Ecto neural progenitor cell (in vitro differentiated cells): ENCODE results near the gene SFTPD.

Experiments used
- DNase-seq: peaks from one replicate; pipeline ENCODE4 v3.0.0-alpha.2; 2018; ENCODE audit warnings: low spot score

SFTPD gene

DNA sequence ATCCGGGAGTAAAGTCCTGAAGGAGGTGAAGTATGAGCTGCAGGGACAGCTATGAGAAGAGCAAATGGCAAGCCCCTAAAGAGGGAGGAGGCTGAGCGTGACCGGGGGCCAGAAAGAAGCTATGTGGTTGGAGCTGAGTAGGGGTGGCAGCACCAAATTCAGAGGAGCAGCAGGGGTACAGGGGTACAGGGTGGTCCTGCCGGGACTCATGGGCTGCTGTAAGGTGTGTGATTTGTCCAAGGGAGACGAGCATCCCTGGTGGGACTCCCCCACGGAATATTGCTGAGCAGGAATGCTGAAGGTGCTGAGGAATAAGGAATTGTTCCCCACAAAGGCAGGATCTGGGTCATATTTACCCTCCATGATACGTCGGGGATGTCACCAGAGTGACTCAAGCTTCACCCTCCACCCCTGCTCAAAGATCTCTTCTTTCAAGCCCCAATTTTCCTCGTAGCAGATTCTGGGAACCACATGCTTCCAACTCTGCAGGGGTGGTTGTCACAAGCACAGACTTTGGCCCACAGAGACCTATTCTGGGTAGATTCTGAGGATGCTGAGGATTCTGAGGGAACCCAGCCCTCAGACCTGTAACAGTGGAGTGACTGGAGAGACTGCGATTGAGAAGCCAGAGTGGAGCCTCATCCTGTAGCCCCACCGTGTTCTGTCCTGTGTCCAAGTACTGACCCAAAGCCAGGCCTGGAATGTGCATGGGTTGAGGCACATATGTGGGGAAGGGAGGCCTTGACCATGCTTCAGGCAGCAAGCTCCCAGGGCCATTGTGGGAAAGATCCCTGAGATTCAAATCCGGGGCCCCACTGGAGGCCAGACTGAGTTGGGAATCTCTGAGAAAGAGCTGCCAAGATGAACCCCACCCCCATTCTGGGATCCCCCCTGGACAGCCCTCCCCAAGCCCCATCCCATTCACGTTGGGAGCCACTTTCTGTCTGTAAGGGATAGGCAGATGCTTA is 4.2 kb downstream of the SFTPD start:
- DNase-seq: peak; percentile 22

DNA sequence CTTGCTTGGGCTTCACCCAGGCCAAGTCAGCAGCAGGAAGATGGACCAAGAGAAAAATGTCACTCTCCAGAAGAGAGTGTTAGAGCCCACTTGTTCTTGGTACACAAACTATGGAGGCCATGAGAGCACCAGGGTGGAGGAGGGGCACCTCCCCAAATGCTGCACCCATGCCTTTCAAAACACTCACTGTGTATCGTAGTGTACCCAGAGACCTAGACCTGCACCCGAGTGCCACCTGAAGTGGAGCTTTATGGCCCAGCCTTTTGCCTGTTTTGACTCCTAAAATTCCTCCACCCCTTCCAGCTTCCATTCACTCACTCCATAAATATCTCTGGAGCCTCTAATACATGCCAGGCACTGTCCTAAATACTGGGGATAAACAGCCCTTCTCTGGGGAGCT is 5.0 kb downstream of the SFTPD start:
- no peak for DNase-seq

DNA sequence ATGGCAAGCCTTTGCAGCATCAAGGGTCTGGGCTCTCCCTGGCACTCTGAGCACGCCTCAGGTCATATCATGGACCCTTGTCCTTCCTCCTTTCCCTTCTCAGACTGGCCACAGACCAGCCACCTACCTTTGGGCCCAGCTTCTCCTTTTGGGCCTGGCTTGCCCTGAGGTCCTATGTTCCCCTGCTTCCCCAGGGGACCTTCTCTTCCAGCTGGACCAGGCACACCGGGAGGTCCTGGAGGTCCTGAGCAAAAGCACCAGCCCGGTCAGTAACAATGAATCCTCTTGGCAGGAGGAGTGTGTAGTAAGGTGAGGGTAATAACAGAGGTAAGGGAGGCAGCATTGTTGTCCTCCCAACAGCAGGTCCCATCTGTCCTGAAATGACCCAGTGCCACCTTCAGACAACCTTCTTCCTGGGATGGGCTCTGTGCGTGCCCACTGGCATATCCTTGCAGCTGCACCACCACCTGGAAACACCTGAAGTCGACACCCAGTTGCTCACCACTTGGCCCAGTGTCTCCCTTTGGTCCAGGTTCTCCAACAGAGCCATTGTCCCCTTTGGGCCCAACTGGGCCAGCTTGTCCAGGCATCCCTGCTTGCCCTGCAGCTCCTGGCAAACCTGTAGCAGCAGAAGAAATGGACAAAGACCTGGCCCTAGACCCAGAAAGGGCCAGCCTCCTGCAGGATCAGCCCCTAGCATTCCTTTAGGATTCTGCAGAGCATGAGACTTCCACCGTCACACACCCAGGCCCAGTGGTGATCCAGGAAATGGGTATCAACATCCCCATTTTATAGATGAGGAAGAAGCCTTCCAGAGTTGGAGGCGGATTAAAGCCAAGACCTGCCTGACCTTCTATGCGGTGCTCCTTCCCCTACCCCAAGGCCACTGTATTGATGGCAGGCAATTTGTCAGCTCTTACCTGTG is 6.4 kb downstream of the SFTPD start:
- peak; percentile 24 for DNase-seq

DNA sequence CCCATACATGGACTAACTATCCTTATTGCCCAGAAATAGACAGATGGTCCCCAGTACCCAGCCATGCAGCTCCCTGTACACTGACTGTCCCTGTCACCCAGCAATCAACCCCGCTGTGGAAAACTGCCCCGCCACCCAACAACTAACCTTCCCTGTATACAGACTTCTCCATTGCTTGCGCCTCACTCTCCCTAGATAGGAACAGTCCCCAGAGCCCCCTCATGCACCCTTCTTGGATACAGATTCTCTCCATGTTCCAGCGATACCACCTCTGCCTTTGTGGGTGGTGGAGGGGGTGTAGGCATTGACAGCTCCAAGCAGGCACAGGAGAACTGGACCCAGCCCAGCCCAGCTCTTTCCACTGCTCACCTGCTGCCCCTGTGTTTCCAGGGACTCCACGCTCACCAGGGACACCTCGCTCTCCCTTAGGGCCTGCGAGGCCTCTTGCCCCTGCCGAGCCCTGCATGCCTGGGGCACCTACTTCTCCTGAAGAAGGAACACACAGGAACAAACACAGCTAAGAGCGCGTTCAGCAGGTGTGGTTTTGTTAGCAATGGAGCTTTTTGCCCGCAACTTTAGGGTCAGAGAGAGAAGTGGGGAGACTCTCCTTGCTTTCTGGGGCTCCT is 7.2 kb downstream of the SFTPD start:
- DNase-seq: no peak

DNA sequence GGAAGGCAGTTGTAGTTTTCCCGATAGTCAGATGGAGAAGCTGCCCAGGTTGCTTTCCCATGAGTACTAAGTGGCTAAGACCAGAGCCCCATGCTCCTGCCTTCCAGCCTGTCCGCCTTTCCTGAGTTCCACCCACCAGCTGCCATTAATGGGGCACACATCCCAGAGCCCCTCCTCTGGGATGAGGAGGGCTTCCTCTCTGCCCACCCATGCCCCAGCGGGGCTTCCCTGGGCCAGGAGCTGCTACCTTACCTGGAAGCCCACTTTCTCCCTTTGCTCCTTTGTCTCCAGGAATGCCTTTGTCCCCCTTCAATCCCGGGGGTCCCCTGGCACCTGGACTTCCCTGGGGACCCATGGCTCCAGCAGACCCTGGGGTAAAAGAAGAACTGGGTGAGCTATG is 7.8 kb downstream of the SFTPD start:
- no peak for DNase-seq

DNA sequence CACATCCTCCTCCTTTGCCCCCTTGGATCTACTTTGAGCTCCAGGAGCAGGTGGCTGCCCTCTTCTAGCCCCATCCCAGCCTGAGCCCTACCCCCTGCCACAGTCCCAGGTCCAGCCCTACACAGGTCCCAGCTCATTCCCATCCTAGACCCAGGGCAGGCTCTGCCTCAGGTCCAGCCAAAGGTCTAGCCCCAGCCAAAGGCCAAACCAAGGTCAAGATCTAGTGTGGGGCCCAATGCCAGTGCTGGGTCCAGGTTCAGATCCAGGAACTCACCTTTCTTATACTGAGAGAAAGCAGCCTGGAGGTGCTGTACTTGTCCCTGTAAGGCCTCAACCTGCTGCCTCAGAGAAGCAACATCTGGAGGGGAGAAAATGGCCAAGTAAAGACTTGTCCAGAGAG is 8.5 kb downstream of the SFTPD start:
- no peak for DNase-seq

DNA sequence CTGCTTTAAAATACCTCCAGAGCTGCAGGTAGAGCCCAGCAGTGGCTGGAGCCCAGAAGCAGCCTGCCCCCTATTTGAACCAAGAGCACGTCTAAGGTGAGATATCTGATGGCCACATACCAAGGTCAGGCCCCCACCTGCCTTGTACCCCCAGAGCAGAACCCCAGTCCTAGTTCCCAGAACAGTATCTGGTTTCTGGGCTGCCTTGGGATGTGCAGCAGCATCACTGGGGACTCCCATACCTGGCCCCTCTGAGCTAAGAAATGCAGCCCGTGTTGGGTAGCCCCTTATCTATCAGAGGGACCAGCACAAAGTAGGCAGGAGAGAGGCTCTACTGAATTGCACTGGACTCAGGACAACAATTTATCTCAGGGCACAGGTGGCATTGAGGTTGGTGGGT is 8.9 kb downstream of the SFTPD start:
- DNase-seq: peak; percentile 12

DNA sequence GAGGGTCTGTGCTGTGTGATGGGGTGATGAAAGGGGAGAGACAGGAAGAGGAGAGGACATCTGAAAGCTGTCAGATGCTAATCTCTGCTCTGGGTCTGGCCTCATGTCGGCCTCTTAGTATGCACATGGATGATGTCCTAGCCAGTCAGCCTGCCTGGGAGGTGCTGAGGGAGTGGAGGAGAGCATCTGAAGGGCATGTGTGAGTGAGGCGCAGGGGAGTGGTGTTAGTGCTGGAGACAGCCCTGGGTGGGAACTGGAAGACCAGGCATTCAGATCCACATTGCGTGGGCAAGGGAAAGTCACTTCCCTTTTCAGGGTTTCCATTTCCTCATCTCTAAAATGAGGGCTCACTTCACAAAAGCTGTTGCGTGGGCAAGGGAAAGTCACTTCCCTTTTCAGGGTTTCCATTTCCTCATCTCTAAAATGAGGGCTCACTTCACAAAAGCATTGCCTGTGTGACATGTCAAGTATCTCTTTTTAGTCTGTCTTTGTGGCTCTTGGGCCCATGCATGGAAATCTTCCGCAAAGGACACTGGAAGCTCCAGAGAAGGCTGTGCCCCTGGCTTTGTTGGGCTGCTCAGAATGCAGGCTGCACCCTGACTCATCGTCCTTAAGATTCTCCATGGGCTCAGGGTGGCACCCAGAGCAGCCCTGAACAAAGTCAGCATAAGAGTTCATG is 10.0 kb downstream of the SFTPD start:
- DNase-seq: peak; percentile 6

DNA sequence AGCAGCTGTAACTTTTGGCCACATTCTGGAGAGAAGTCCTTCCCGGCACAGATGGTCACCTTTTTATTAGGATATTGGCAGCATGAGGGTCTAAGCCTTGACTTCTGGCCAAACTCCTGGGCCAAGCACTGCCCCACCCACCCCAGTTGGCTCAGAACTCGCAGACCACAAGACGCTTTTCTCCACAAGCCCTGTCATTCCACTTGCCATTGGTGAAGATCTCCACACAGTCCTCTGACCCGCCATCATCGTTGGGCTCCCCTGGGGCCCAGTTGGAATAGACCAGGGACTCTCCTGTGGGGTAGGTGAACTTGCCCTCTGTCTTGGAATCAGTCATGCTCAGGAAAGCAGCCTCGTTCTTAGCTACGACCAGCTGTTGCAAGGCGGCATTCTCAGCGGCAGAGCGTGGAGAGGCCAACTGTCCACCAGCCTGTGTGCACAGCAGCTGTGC is 11.2 kb downstream of the SFTPD start:
- peak; percentile 28 for DNase-seq

DNA sequence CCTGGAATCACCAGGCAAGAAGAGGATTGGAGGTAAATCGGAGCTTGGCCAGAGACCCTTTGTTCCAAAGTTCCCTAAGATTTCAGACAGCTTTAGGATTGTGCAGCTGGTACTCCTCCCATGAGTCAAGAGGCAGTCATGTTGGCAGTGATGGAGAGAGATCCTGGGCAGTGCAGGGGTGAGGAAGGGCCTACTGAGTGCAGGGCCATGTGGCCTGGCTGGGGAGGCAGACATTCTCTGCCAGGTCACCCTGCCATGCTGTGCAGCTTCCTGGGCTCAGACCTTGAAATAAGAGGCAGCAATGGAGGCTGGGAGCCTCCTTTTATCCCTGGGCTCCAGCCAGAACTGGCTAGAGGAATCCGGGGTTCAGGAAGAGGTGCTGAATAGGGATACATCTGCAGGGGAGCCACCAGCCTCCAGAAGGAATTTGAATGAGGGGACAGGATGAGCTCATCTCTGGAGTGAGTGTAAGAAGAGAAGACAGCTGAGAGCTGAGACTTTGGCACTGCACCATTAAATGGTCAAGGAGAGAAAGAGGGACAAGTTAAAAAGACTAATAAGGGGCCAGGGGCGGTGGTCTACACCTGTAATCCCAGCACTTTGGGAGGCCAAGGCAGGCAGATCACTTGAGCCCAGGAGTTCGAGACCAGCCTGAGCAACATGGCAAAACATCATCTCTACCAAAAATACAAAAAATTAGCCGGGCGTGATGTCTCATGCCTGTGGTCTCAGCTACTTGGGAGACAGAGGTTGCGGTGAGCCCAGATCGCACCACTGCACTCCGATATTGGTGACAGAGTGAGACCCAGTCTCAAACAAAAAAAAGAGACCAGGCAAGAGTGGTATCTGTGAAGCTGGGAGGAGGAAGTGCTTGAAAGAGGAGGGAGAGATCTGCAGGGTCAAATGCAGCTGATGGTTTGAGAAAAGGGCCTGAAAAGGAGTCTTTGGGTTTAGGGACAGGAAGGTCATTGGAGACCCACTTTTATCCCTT is 12.0 kb downstream of the SFTPD start:
- peak; percentile 28 for DNase-seq

DNA sequence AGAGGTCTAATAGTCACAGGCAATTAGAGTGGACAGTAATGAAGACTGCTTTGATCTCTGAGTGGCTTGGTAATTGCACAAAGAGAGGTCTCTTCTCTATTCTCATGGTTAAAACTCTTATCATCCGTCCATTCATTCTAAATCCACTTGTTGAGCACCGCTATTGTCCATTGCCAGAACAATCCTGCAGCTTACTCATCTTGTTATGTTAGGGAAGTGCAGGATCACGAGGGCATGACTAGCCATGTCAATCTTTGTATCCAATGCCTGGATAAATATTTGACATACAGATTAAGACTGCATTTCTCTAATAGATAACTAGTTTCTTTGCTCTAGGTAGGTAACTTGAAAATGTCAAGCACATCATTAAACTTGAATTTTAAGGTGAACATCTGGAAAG is 14.9 kb downstream of the SFTPD start:
- no peak for DNase-seq

DNA sequence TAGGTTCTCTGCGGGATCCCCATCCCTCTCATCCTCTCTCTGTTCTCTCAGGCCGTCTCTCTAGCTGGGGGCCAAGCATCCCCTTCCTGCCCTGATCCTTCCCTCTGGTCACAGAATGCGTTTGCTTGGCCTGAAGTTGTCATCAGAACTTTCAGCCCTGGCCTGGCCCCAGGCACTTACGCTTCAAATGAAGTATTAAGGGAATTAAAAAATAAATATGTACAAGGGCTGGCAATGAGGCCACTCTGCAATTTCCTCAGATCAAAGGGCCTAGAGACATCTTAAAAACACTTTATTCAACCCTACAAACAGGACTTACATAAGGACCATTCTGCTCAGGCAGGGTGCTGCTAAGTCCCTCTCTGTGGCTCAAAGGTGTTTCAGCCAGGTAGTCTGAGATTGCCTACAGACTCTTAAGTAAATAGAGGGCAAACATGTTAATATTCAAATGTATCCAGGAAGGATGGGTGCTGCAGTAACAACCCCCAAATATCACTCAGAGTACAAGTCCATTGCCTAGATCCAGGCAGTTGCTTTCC is 16.0 kb downstream of the SFTPD start:
- no peak for DNase-seq

DNA sequence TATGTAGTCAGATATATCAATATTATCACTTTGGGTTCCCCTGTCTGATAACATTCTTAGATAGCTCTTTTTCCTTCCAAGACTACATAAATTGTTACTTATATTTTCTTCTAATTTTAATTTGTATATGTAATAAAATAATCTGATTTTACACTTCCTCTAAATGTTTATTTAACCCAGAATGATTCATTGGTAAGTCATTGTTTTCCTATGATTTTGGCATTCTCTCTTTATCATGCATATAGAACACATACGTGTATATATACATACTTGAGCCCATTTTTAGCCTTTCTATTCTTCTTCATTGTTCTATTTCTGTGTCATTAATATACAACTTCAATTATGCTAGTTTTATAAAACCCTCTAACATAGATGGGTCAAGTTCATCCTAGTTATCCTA is 16.6 kb downstream of the SFTPD start:
- DNase-seq: no peak

DNA sequence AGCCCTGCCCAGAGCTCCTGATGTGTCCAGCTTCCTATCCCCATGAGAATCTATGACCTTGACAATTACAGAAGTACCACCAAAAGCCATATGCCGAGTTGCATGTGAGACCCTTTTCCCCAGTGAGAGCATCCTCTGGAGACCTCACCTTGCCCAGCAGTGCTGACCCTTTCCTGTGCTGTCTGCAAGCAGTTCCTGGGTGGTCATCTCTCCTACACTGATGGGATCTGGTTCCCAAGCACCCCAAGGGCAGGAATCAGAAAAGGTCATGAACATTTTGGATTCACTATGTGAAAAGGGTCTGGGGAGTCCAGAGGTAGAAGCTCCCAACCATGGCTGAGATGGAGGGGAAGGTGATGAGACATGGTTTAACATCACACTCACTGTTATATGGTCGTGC is 18.2 kb downstream of the SFTPD start:
- DNase-seq: no peak

DNA sequence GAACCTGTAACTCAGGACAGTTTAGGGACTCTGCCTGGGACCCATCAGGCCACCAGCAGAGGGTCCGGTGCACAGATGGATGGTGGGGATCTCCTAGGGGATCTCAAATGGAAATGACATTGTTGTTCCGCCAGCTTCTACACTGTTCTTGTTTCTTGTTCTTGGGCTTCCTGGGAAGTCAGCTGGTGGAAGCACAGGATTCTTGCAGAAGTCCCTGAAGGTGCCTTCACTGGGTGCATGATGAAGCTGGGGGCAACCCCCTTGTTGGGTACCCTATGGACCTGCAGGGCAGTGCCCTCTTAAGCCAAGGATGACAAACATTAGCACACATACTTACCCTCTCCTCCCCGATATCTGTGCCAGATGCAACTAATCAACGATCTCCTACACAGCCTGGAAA is 18.6 kb downstream of the SFTPD start:
- DNase-seq: no peak

DNA sequence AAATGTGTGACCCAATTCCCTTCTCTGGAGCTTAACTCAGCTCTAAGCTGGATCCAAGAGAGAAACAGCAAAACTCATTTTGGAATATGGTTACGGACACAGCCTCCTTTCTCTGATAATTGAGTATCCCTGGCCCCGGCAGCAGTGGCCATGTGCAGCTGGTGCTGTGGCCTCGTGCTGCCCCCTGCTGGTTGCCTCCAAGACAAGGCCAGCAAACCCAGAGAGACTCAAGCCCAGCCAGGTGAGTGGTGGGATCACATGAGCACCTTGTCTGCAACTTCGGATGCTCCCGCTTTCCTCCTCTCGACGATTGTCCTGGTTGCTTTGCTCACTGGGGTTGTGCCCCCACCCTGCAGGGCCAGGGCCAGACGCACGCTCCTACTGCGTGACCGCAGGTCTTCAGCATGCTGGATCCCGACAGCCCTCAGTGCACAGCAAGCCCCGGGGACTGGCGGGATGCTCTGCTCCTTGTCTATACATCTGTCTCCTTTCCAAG is 19.4 kb downstream of the SFTPD start:
- DNase-seq: peak; percentile 84

DNA sequence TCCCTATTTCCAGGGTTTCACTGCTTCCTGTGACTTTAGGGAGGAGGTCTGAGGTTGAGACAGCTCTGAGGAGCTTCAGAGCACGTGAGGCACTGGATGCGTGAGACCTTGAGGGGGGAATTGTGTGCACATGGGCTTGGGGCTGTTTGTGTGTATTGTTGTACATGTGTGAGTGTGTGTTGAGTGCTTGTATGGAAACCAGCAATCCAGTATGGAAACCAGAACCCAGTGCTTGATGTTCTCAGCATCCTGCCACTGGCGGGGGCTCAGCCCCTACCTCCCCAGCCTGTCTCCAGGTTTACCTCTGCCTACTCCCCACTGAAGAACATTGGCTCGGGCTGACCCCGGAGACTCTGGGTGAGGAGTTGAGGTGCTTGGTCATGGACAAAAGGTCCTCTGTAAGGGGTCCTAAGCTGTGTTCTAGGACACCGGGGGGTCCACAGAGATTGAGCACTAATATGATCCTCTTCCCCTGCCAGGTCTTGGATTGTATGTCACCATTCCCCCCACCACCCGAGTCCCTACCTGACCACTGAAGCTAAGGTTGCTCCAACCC is 20.8 kb downstream of the SFTPD start:
- no peak for DNase-seq

DNA sequence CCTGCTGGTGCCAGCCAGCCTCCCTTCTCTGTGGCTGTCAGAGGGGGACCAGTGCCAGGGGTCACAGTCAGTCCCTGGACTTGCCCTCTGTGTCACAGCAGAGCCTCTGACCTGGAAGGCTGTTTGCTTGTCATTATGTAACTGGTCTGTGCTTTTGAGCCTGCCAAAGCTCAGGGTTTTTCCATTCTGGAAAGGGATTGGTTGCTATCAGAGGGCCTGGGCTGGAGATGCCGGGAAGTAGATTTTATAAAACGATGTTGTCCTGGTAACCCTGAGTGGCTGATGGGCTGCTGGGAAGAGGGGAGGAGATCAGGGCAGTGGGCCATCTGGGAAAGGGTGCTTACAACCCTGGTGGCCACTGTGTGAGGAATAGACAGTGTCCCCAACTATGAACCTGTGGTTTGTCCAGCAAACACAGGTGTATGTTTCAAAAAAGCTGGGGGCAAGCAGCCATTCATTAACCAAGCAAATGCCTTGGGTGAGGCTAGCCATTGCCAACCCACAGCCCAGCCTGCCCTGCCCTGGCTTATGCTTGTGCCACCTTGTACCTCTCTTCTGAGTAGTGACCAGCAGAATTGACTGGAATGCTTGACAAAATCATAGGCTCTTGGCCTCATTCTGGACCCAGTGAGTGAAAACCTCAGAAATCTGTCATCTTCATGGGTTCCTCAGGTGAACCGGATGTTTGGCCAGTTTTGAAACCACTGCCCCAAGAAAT is 21.6 kb downstream of the SFTPD start:
- no peak for DNase-seq

DNA sequence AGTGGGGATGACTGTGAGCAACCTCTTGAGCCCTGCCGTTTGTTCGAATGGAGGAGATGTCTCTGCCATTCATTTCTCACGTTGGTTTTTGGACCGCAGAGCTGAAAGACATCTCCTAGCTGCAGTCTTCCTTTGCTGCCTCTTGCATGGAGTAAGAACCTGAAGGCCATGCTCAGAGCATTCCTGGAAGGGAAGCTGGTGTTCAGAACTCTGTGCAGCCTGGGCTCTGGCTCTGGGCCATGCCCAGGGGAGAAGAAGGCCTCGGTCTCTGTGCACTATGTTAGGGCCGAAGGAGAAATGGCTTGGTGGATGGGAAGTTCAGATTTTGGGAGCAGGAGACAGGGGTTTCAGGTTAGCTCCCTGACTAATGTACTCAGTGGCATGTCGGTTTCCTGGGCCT is 22.9 kb downstream of the SFTPD start:
- DNase-seq: no peak
